Neuronal stem cell (in vitro differentiated cells): Measurements from ENCODE around the gene DTX2.
"Not testable (repeated sequence)": the region's sequence is repeated elsewhere in the genome, so short reads cannot be mapped to it uniquely, and the experiment has no call there.

ENCODE experiments used
- DNase-seq: peaks from one replicate; pipeline ENCODE4 v3.0.0-alpha.2; 2013; ENCODE audit warnings: low spot score
- H2AFZ ChIP-seq: one replicate; pipeline ENCODE4 v1.6.1; 2013; ENCODE audit warnings: mild to moderate bottlenecking, low read length, inconsistent platforms
- H2AK5ac ChIP-seq: 2 replicates; pipeline ENCODE4 v1.6.1; 2013; ENCODE audit warnings: low read depth, mild to moderate bottlenecking, inconsistent platforms, low read length, moderate library complexity, mixed read lengths
- H2BK120ac ChIP-seq: 2 replicates; pipeline ENCODE4 v1.6.1; 2013; ENCODE audit warnings: low read depth, mild to moderate bottlenecking, inconsistent platforms, low read length, moderate library complexity, mixed read lengths
- H2BK12ac ChIP-seq: one replicate; pipeline ENCODE4 v1.6.1; 2013; ENCODE audit warnings: low read length, inconsistent platforms
- H2BK15ac ChIP-seq: 2 replicates; pipeline ENCODE4 v1.6.1; 2013; ENCODE audit warnings: mild to moderate bottlenecking, low read length, inconsistent platforms, mixed read lengths
- H2BK5ac ChIP-seq: one replicate; pipeline ENCODE4 v1.6.1; 2013; ENCODE audit warnings: inconsistent platforms, mild to moderate bottlenecking, low read length, moderate library complexity
- H3K14ac ChIP-seq: one replicate; pipeline ENCODE4 v1.6.1; 2013; ENCODE audit warnings: low read length, inconsistent platforms
- H3K18ac ChIP-seq: 2 replicates; pipeline ENCODE4 v1.6.1; 2013; ENCODE audit warnings: low read length, inconsistent platforms
- H3K23ac ChIP-seq: 2 replicates; pipeline ENCODE4 v1.6.1; 2013; ENCODE audit warnings: low read depth, mild to moderate bottlenecking, mixed read lengths, low read length, inconsistent platforms; ENCODE audit not compliant: poor library complexity
- H3K27ac ChIP-seq: replicated peaks from 3 replicates; pipeline ENCODE4 v1.5.1; 2013; ENCODE audit warnings: low read length, inconsistent platforms
- H3K27me3 ChIP-seq, 3 experiments: 2 replicates each; pipeline ENCODE4 v1.6.1; 2013; ENCODE audit warnings: low read length in 3 of 3, mild to moderate bottlenecking in 2 of 3, inconsistent platforms in 1 of 3, low read depth in 1 of 3, mixed read lengths in 1 of 3, moderate library complexity in 1 of 3; ENCODE audit not compliant: control insufficient read depth in 3 of 3, insufficient read depth in 3 of 3
- H3K36me3 ChIP-seq, 2 donors: replicated peaks in 1 of 2; 2 replicates each; pipeline ENCODE4 v1.6.1; 2013; ENCODE audit warnings: low read length in 2 of 2; ENCODE audit not compliant: control insufficient read depth in 2 of 2, insufficient read depth in 2 of 2
- H3K4ac ChIP-seq: 2 replicates; pipeline ENCODE4 v1.6.1; 2013; ENCODE audit warnings: inconsistent platforms, mild to moderate bottlenecking, low read length, moderate library complexity
- H3K4me1 ChIP-seq, 2 donors: 1 replicate in 1 of 2; 2 replicates in 1 of 2; pipeline ENCODE4 v1.6.1; 2013; ENCODE audit warnings: low read length in 2 of 2, low read depth in 1 of 2; ENCODE audit not compliant: control insufficient read depth in 2 of 2, insufficient read depth in 1 of 2
- H3K4me2 ChIP-seq: one replicate; pipeline ENCODE4 v1.6.1; 2013; ENCODE audit warnings: mild to moderate bottlenecking, low read length, inconsistent platforms; ENCODE audit not compliant: insufficient read depth, poor library complexity, severe bottlenecking
- H3K4me3 ChIP-seq, 2 donors: 2 replicates each; pipeline ENCODE4 v1.5.1; 2013; ENCODE audit warnings: low read length in 2 of 2, mild to moderate bottlenecking in 2 of 2, inconsistent platforms in 1 of 2, moderate library complexity in 1 of 2
- H3K79me1 ChIP-seq: one replicate; pipeline ENCODE4 v1.6.1; 2013; ENCODE audit warnings: low read depth, mild to moderate bottlenecking, inconsistent platforms, low read length, moderate library complexity
- H3K9ac ChIP-seq: one replicate; pipeline ENCODE4 v1.6.1; 2013; ENCODE audit warnings: mild to moderate bottlenecking, low read depth, low read length, inconsistent platforms; ENCODE audit not compliant: poor library complexity
- H3K9me3 ChIP-seq, 2 donors: replicated peaks in 1 of 2; 2 replicates each; pipeline versions ENCODE3 to v1.6.1; 2013; ENCODE audit warnings: low read length in 2 of 2, mild to moderate bottlenecking in 2 of 2, inconsistent platforms in 1 of 2, low read depth in 1 of 2, mixed read lengths in 1 of 2, moderate library complexity in 1 of 2; ENCODE audit not compliant: control insufficient read depth in 2 of 2, insufficient read depth in 1 of 2
- H4K8ac ChIP-seq: one replicate; pipeline ENCODE4 v1.6.1; 2013; ENCODE audit warnings: low read depth, mild to moderate bottlenecking, inconsistent platforms, low read length, moderate library complexity
- H4K91ac ChIP-seq: one replicate; pipeline ENCODE4 v1.6.1; 2013; ENCODE audit warnings: low read length, low read depth, mild to moderate bottlenecking, inconsistent platforms; ENCODE audit not compliant: poor library complexity
- WGBS, 2 donors: extraction: QIAGEN DNeasy Blood & Tissue Kit; methylation state at CpG; one replicate each; pipeline ENCODE4 v1.1.7; 2013; ENCODE audit warnings: missing lambda C conversion rate in 2 of 2, mixed read lengths in 1 of 2; ENCODE audit not compliant: insufficient read length in 2 of 2, insufficient replicate concordance in 1 of 2; ENCODE audit errors: extremely low coverage in 2 of 2; 5-methylcytosine and 5-hydroxymethylcytosine counted together

DTX2 gene

DNA sequence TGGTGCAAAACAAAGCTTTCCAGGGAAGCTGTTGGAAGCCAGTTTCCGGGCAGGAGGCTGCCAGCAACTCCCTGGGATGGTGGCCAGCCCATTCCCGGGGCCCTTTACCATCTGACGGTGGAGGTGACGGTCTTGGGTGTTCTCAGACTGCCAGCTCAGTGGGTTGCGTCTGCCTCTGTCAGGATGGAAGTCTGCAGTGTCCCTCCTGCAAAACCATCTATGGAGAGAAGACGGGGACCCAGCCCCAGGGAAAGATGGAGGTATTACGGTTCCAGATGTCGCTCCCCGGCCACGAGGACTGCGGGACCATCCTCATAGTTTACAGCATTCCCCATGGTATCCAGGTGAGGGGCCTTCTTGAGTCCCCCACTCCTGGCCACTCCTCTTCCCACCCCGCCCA, 41.7 kb downstream of the DTX2 start:
- H3K9ac ChIP-seq, H2BK120ac ChIP-seq, H4K8ac ChIP-seq, H2BK5ac ChIP-seq, H3K18ac ChIP-seq, H2AK5ac ChIP-seq, H3K4me3 ChIP-seq, DNase-seq, H4K91ac ChIP-seq, H2BK12ac ChIP-seq, H3K36me3 ChIP-seq, H3K4ac ChIP-seq, H3K27me3 ChIP-seq, H3K4me1 ChIP-seq, H3K27ac ChIP-seq, H3K14ac ChIP-seq, H3K4me2 ChIP-seq, H2AFZ ChIP-seq, H3K79me1 ChIP-seq, H3K9me3 ChIP-seq, H2BK15ac ChIP-seq, H3K23ac ChIP-seq: not testable (repeated sequence)
- WGBS, 2 donors, result no CpG with 5 or more reads among the region's 12 CpGs

DNA sequence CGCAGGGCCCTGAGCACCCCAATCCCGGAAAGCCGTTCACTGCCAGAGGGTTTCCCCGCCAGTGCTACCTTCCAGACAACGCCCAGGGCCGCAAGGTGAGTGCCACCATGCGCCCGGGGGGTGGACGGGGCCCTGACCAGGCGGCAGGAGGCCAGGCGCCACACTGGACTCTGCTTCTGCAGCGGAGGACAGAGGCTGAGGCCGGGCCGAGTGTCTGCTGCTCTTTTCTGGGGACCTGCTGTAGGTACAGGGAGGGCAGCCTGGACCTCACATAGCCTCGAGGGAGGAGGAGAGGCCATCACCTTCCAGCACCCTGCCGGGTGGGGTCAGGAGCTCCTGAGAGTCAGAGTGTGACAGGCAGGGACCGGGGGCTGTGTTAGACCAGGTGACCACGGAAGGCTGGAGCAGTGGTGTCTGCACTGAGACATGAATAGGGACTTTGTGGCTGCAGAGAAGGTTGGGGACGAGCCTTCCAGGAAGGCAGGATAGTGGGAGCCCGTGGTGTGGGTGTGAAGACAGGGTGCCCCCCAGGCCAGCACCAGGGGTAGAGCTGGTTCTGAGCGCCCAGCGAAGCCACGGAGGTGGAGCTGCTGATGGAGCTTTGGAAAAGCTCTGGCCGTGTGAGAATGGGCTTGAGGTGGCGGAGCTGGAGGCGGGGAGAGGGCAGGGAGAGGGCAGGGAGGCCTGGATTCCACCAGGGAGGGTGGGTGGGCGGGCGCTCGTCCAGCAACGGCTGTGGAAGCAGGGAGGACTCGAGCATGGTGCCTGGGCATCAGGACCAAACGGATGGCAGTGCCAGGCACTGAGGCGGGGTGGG, 43.0 kb downstream of the DTX2 start:
- H2AFZ ChIP-seq, H3K27me3 ChIP-seq, H3K14ac ChIP-seq, H3K36me3 ChIP-seq, H2BK5ac ChIP-seq, H3K18ac ChIP-seq, H4K8ac ChIP-seq, H2AK5ac ChIP-seq, H2BK12ac ChIP-seq, H3K9me3 ChIP-seq, DNase-seq, H3K4me3 ChIP-seq, H3K27ac ChIP-seq, H2BK120ac ChIP-seq, H3K4ac ChIP-seq, H4K91ac ChIP-seq, H3K4me1 ChIP-seq, H3K79me1 ChIP-seq, H3K4me2 ChIP-seq, H2BK15ac ChIP-seq, H3K23ac ChIP-seq: not testable (repeated sequence)
- WGBS, 2 donors, result no CpG with 5 or more reads among the region's 33 CpGs
- H3K9ac ChIP-seq, result peak overlapping the region; percentile 21

DNA sequence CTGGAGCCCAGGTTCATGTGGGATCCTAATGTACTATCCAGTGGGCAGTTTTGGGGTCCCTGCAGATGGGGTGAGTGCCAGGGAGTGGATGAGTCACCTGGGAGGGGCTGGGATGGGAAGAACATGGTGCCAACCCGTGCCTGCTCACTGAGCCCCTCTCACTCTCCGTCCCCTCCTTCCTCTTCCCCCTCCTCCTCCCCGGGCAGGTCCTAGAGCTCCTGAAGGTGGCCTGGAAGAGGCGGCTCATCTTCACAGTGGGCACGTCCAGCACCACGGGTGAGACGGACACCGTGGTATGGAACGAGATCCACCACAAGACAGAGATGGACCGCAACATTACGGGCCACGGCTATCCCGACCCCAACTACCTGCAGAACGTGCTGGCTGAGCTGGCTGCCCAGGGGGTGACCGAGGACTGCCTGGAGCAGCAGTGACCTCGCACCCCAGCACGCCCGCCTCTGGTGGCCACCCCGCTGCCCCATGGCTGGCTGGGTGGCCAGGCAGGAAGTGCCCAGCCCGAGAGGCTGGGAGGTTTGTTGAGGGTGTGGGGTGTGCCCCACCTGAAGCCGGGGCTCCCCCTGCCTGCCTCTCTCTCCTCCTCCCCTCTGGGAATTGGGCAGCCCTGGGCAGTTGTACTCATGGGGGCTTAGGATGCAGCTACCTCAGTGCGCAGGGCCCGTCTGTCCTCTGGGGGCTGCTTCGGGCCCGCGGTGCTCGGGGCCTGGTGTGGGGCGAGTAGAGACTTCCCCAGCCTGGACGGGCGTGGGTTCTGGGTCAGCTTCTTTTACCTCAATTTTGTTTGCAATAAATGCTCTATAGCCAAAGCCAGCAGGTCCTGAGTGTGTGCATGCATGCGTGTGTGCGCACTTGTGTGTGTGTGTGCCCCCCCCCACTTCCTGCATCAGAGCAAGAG, 43.9 kb downstream of the DTX2 start:
- H3K4ac ChIP-seq, result no peak overlapping the region
- H2BK12ac ChIP-seq, result no peak overlapping the region
- no peak overlapping the region for H3K4me3 ChIP-seq
- no peaks in the 10 kb centered on the region for H3K27me3 ChIP-seq
- no peak overlapping the region for H3K9ac ChIP-seq
- H2AFZ ChIP-seq, result no peak overlapping the region
- no peak overlapping the region for H2BK120ac ChIP-seq
- H4K8ac ChIP-seq, result peak overlapping the region; percentile 17
- H2BK5ac ChIP-seq, result peak overlapping the region; percentile 53
- H3K18ac ChIP-seq, result no peak overlapping the region
- H3K14ac ChIP-seq, result peak overlapping the region; percentile 21
- H3K4me2 ChIP-seq, result no peak overlapping the region
- peaks cover 7 to 8% of the 10 kb centered on the region in 2 donors for H3K4me1 ChIP-seq
- H3K9me3 ChIP-seq, result no peaks in the 10 kb centered on the region
- H3K27ac ChIP-seq, result no peak overlapping the region
- no peak for DNase-seq
- WGBS, 2 donors, result no CpG with 5 or more reads among the region's 32 CpGs
- no peak overlapping the region for H2AK5ac ChIP-seq
- peaks cover 1% of the 10 kb centered on the region for H3K79me1 ChIP-seq
- H3K23ac ChIP-seq, result peak overlapping the region; percentile 55
- peaks cover 0 to 3% of the 10 kb centered on the region in 2 donors for H3K36me3 ChIP-seq
- H2BK15ac ChIP-seq, result no peak overlapping the region
- no peak overlapping the region for H4K91ac ChIP-seq

- Histone ChIP-seq H3K36me3 (peaks cover 0 to 3% of the 10 kb centered on the region in 2 donors), H3K9ac (no peak overlapping the region), H3K79me1 (peaks cover 1% of the 10 kb centered on the region), H3K27ac (no peak overlapping the region), H2BK15ac (no peak overlapping the region), H2BK5ac (peak overlapping the region; percentile 53), H3K4ac (no peak overlapping the region), H2BK12ac (no peak overlapping the region), H4K8ac (no peak overlapping the region), H3K9me3 (no peaks in the 10 kb centered on the region), H2AFZ (no peak overlapping the region), H2BK120ac (no peak overlapping the region), H3K4me3 (no peak overlapping the region), H2AK5ac (no peak overlapping the region), H3K14ac (no peak overlapping the region), H3K23ac (peak overlapping the region; percentile 55), H3K4me1 (peaks cover 8% of the 10 kb centered on the region in 2 donors), H3K4me2 (no peak overlapping the region), H3K18ac (no peak overlapping the region), H3K27me3 (no peaks in the 10 kb centered on the region), H4K91ac (no peak overlapping the region)
- no peak for DNase-seq
- no CpG with 5 or more reads among the region's 5 CpGs for WGBS, 2 donors
Observed at GRCh38 chr7:76506081-76506440, 44.6 kb downstream of the DTX2 start.
